Measurements from ENCODE around the gene UPK2. TPM values are rescaled to one million over a fixed set of nuclear protein-coding genes. Genes with fewer than 3 reads are reported as not detected.
A peak's percentile ranks its signal among the peaks of the same experiment; 100 is the strongest.
"Not testable (repeated sequence)": the region's sequence is repeated elsewhere in the genome, so short reads cannot be mapped to it uniquely, and the experiment has no call there.

The UPK2 gene
- total RNA-seq, 3 donors from 2014 or later = not detected

DNA sequence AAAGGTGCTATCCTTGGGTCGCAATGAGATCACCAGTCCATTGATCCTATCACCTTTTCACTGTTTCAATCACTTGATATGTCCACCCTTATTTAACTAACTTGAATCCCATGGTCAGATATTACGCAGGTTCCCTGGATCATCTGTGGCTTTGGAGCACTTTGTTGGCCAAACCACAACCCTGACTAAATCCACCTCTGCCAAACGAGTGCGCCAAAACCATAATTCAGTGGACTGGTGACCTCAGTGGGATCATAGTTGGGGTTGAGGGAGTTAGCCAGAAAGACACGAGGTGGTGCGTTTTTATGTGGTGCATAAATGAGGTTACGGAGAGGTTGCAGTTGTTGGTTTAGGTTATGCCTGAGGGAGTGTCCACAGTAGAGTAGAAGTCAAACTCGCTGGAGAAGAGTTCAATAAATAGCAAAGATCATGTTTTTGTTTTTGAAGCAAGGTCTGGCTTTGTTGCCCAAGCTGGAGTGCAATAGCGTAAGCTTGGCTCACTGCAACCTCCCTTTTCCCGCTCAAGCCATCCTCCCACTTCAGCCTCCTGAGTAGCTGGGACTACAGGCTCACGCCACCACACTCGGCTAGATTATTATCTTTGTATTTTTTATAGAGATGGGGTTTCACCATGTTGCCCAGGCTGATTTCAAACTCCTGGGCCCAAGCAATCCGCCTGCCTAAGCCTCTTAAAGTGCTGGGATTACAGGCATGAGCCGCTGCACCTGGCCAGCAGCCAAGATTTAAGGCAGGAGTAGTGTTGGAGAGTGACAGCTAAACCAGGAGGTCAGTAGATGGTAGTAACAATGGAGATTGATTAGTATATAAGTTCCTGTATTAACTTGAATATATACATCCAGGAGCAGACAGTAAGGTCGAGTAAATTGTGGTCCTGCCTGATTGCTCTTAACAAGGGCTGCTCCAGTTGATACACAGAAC lies 19.9 kb downstream of the UPK2 start:
- Mint-ChIP-seq H3K9me3 (no peaks in the 10 kb centered on the region), H3K36me3 (ENCODE audit: insufficient read depth) (no peaks in the 10 kb centered on the region), H3K27me3 (ENCODE audit: low read depth) (peaks cover 5% of the 10 kb centered on the region), H3K4me1 (ENCODE audit: low read depth) (no peaks in the 10 kb centered on the region), H3K4me3 (no peak overlapping the region)
- ATAC-seq = no peak
- no peak for DNase-seq

DNA sequence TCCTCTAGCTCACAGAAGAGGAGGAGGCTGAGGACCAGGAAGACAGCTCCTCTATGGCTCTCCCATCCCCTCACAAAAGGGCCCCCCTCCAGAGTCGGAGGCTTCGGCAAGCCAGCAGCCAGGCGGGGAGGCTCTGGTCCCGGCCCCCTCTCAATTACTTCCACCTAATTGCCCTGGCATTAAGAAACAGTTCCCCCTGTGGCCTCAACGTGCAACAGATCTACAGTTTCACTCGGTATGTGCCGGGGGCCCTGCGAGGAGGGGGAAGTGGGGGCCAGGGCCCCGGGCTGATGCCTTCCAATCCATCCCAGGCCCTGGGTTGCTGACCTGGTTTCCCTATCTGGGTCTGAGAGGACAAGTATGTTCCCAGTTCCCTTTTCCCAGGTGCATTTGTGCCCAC lies 23.3 kb downstream of the UPK2 start:
- Mint-ChIP-seq H3K4me1 (ENCODE audit: low read depth) (no peaks in the 10 kb centered on the region), H3K27me3 (ENCODE audit: low read depth) (no peaks in the 10 kb centered on the region)
- no peak for ATAC-seq

GRCh38 chr11:118980191-118980881 lies 24.2 kb downstream of the UPK2 start:
- H3K27me3 Mint-ChIP-seq (ENCODE audit: low read depth) = no peaks in the 10 kb centered on the region
- H3K4me1 Mint-ChIP-seq (ENCODE audit: low read depth) = no peaks in the 10 kb centered on the region
- H3K4me3 Mint-ChIP-seq = no peak overlapping the region
- no peak for DNase-seq
- no peaks in the 10 kb centered on the region for H3K9me3 Mint-ChIP-seq
- H3K36me3 Mint-ChIP-seq (ENCODE audit: insufficient read depth) = no peaks in the 10 kb centered on the region
- no peak for ATAC-seq

More for the DNA sequence above, 23.3 kb downstream of the UPK2 start:
- Mint-ChIP-seq H3K9me3 (no peaks in the 10 kb centered on the region), H3K36me3 (ENCODE audit: insufficient read depth) (no peaks in the 10 kb centered on the region), H3K4me3 (no peak overlapping the region)
- DNase-seq = no peak

- not testable (repeated sequence) for H3K4me3 Mint-ChIP-seq
These were observed 28.2 kb downstream of the UPK2 start for GRCh38 chr11:118984337-118984736.

DNA sequence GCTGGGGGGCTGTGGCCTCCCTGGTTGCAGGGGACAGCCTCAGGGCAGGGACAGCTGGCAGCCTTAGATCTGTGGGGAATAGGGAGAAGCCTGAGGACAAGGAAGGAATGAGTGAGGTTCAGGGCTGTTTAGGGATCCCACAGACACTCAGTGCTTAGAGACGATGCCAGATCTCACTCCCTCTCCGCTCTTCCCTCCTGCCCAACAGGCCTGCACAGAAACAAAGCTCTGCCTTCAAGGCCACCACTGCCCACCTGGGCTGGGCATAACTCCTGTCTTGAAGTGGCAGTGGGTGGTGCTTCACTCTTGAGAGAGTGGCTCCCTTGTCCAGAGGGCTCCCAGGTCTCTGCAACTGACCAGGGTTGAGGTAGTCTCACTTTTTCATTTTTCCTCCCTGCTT lies 28.7 kb downstream of the UPK2 start:
- Mint-ChIP-seq H3K4me3 (no peak overlapping the region), H3K36me3 (ENCODE audit: insufficient read depth) (no peaks in the 10 kb centered on the region), H3K27me3 (ENCODE audit: low read depth) (no peaks in the 10 kb centered on the region)

More at GRCh38 chr11:118984337-118984736, 28.2 kb downstream of the UPK2 start:
- not testable (repeated sequence) for H3K36me3 Mint-ChIP-seq (ENCODE audit: insufficient read depth); H3K9me3 Mint-ChIP-seq; H3K27me3 Mint-ChIP-seq (ENCODE audit: low read depth); DNase-seq; ATAC-seq; H3K4me1 Mint-ChIP-seq (ENCODE audit: low read depth)

DNA sequence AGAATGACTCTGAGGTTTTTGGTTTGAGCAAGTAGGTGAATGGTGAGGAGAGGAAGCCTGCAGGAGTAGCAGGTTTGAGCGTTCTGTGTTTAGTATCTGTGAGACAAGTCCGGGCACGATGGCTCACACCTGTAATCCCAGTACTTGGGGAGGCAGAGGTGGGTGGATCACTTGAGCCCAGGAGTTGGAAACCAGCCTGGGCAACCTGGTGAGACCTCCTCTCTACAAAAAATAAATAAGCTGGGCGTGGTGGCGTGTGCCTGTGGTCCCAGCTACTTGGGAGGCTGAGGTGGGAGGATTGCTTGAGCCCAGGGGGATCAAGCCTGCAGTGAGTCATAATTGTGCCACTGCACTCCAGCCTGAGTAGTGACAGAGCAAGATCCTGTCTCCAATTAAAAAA lies 32.2 kb downstream of the UPK2 start:
- ATAC-seq = no peak
- no peak overlapping the region for H3K4me3 Mint-ChIP-seq
- no peaks in the 10 kb centered on the region for H3K36me3 Mint-ChIP-seq (ENCODE audit: insufficient read depth)
- H3K27me3 Mint-ChIP-seq (ENCODE audit: low read depth) = no peaks in the 10 kb centered on the region
- no peaks in the 10 kb centered on the region for H3K4me1 Mint-ChIP-seq (ENCODE audit: low read depth)
- no peaks in the 10 kb centered on the region for H3K9me3 Mint-ChIP-seq
- no peak for DNase-seq

More for the DNA sequence above, 28.7 kb downstream of the UPK2 start:
- DNase-seq (no peak), ATAC-seq (no peak)
- no peaks in the 10 kb centered on the region for H3K9me3 Mint-ChIP-seq
- no peaks in the 10 kb centered on the region for H3K4me1 Mint-ChIP-seq (ENCODE audit: low read depth)

GRCh38 chr11:118991486-118992038 lies 35.5 kb downstream of the UPK2 start:
- H3K4me3 Mint-ChIP-seq; H3K36me3 Mint-ChIP-seq (ENCODE audit: insufficient read depth); H3K27me3 Mint-ChIP-seq (ENCODE audit: low read depth); DNase-seq; H3K9me3 Mint-ChIP-seq; H3K4me1 Mint-ChIP-seq (ENCODE audit: low read depth); ATAC-seq: not testable (repeated sequence)

DNA sequence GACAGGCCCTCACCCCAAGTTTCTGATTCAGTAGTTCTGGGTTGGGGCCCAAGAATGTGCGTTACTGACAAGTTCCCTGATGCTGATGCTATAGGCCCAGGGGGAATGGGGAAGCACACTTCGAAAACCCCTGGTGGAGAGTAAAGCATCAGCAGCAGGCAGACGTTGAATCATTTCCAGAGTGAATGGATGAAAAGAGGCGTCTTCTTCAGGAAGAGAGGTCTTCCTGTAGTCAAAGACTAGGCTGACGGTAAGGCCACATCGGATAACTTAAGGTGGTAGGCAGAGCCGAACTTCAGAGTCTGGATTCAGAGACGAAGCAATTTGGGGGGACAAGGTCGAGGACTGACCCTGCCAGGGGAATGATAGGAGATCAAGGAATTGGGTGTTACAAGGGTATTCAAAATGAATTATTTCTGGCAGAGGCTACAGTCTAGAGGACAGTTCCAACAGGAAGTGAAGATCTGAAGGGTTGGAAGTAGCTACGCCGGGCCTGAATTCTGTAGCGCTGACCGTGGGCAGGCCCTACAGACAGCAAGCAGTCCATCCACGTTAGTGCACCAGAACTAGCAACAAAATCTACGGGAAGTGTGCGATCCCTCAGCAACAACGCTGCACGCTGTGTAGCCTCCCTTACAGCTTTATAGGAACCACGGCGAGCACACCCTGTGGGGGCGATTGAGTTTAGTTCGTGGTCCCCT lies 41.0 kb downstream of the UPK2 start:
- no peaks in the 10 kb centered on the region for H3K9me3 Mint-ChIP-seq
- peaks cover 30% of the 10 kb centered on the region for H3K4me1 Mint-ChIP-seq (ENCODE audit: low read depth)
- H3K27me3 Mint-ChIP-seq (ENCODE audit: low read depth) = no peaks in the 10 kb centered on the region
- peaks cover 10% of the 10 kb centered on the region for H3K36me3 Mint-ChIP-seq (ENCODE audit: insufficient read depth)
- peak overlapping the region; percentile 93 for H3K4me3 Mint-ChIP-seq
- ATAC-seq (peak; percentile 48 to 56), DNase-seq (no peak)

- peaks cover 13% of the 10 kb centered on the region for H3K36me3 Mint-ChIP-seq (ENCODE audit: insufficient read depth)
- H3K9me3 Mint-ChIP-seq = no peaks in the 10 kb centered on the region
- DNase-seq (peak; percentile 94), ATAC-seq (peak; percentile 95)
- H3K4me3 Mint-ChIP-seq = peak within 1 kb of the TSS; percentile 93
- no peaks in the 10 kb centered on the region for H3K27me3 Mint-ChIP-seq (ENCODE audit: low read depth)
- H3K4me1 Mint-ChIP-seq (ENCODE audit: low read depth) = peaks cover 30% of the 10 kb centered on the region
These were observed 41.7 kb downstream of the UPK2 start, which contains the start of gene CENATAC for GRCh38 chr11:118997627-118998387. Gene CENATAC, plus strand, starts transcription at chr11:118998138. Its CDS starts 60 bp downstream, at chr11:118998198.

- ATAC-seq (peak; percentile 7 to 13), DNase-seq (no peak)
- peak overlapping the region; percentile 93 for H3K4me3 Mint-ChIP-seq
- no peaks in the 10 kb centered on the region for H3K27me3 Mint-ChIP-seq (ENCODE audit: low read depth)
- H3K4me1 Mint-ChIP-seq (ENCODE audit: low read depth) = peaks cover 30% of the 10 kb centered on the region
- no peaks in the 10 kb centered on the region for H3K9me3 Mint-ChIP-seq
- H3K36me3 Mint-ChIP-seq (ENCODE audit: insufficient read depth) = peaks cover 14% of the 10 kb centered on the region
These were observed 42.3 kb downstream of the UPK2 start for GRCh38 chr11:118998388-118998717.

- Mint-ChIP-seq H3K4me1 (ENCODE audit: low read depth) (peaks cover 30% of the 10 kb centered on the region), H3K27me3 (ENCODE audit: low read depth) (no peaks in the 10 kb centered on the region), H3K4me3 (peak overlapping the region; percentile 93), H3K36me3 (ENCODE audit: insufficient read depth) (peaks cover 15% of the 10 kb centered on the region), H3K9me3 (no peaks in the 10 kb centered on the region)
- ATAC-seq (no peak), DNase-seq (no peak)
These were observed 42.7 kb downstream of the UPK2 start for GRCh38 chr11:118998822-118999221.

DNA sequence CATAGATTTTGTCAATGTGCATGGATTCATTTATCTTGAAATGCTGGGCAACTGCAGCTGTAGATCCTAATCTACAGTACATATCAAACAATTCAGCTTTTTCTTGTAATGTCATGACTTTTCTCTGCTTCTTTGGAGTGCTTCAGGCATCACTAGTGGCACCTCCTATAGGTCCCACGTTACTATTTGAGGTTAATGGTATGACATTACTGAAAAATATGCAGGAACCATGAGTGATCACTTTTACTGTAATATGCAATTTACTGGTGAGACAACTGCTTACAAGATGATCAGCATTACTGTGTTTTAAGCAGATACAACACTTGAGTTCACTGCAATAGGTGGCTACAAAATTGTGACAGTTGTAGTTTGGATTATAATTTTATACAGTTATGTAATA lies 44.8 kb downstream of the UPK2 start:
- Mint-ChIP-seq H3K4me1 (ENCODE audit: low read depth) (peaks cover 30% of the 10 kb centered on the region), H3K4me3 (no peak overlapping the region), H3K9me3 (no peaks in the 10 kb centered on the region), H3K27me3 (ENCODE audit: low read depth) (no peaks in the 10 kb centered on the region), H3K36me3 (ENCODE audit: insufficient read depth) (peaks cover 17% of the 10 kb centered on the region)
- ATAC-seq (no peak), DNase-seq (no peak)

- Mint-ChIP-seq H3K36me3 (ENCODE audit: insufficient read depth) (peaks cover 30% of the 10 kb centered on the region), H3K27me3 (ENCODE audit: low read depth) (no peaks in the 10 kb centered on the region), H3K4me1 (ENCODE audit: low read depth) (peaks cover 5% of the 10 kb centered on the region), H3K4me3 (no peak overlapping the region), H3K9me3 (no peaks in the 10 kb centered on the region)
- ATAC-seq (peak; percentile 54 to 60), DNase-seq (no peak)
These were observed 50.6 kb downstream of the UPK2 start for GRCh38 chr11:119006656-119007055.

All from activated T-cell treated with anti-CD3 and anti-CD28 coated beads, Interleukin-2, amount 50 U/mL, for 4 hours (primary cell).